SK-N-SH treated with all-trans-retinoic acid at 6 μM for 48 hours (cell line): ENCODE data around the gene SH3YL1.

ENCODE experiments used
- CSDC2 ChIP-seq: fragments of 250-450 bp; sonication (Bioruptor Pico); IDR thresholded peaks from 2 replicates; pipeline ENCODE4 v1.5.0; 2020; ENCODE audit warnings: mild to moderate bottlenecking, moderate library complexity
- TOX ChIP-seq: fragments of 250-450 bp; sonication (Bioruptor Pico); IDR thresholded peaks from 2 replicates; pipeline ENCODE4 v1.8.0; 2021; ENCODE audit warnings: mild to moderate bottlenecking, moderate library complexity, borderline replicate concordance
- TF ChIP-seq, protein P1 (sequence below): fragments of 250-450 bp; sonication (Bioruptor Pico); IDR thresholded peaks from 2 replicates; pipeline ENCODE4 v1.8.0; 2020; ENCODE audit warnings: mild to moderate bottlenecking, moderate library complexity, borderline replicate concordance

DNA sequence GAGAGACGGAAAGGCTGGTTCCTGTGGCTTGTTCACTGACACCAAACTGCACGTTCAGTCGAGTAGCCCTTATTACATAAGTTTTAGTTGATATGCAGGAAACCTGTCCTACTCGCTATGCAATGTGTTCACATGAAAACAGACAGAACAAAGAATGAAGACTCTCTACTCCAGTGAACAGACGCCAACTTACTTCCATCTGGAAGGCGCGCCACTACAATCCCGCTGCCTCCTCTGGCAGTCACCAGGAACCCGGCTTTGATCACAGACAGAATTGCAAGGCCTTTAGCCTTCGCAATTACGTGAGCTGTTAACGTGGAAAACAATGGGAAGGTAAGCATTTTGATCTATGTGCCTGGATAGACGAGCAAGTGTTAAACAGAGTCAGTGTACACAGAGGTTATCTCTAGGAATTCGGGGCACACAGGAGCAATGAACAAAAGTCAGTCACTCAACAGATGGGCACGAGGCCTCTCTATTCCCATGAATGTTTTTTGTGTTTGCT lies 14.2 kb downstream of the SH3YL1 start:
- TF ChIP-seq, protein P1, sequence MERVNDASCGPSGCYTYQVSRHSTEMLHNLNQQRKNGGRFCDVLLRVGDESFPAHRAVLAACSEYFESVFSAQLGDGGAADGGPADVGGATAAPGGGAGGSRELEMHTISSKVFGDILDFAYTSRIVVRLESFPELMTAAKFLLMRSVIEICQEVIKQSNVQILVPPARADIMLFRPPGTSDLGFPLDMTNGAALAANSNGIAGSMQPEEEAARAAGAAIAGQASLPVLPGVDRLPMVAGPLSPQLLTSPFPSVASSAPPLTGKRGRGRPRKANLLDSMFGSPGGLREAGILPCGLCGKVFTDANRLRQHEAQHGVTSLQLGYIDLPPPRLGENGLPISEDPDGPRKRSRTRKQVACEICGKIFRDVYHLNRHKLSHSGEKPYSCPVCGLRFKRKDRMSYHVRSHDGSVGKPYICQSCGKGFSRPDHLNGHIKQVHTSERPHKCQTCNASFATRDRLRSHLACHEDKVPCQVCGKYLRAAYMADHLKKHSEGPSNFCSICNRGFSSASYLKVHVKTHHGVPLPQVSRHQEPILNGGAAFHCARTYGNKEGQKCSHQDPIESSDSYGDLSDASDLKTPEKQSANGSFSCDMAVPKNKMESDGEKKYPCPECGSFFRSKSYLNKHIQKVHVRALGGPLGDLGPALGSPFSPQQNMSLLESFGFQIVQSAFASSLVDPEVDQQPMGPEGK (CRISPR knock-in tag): no peak
- no peak for TF ChIP-seq CSDC2
- TF ChIP-seq TOX: no peak
